CD4-positive, alpha-beta T cell (primary cell): ENCODE data around the gene NPC1. TPM values are rescaled to one million over a fixed set of nuclear protein-coding genes. Genes with fewer than 3 reads are reported as not detected.

Experiments
- ATAC-seq: fragments of 200-7000 bp; cut with Tn5 transposase; one replicate; pipeline ENCODE4 v1.10.0; 2022; ENCODE audit warnings: mild to moderate bottlenecking; ENCODE audit not compliant: poor library complexity
- CTCF ChIA-PET: fragments of 350-600 bp; sonication (Branson Sonifier 250); formaldehyde crosslinking; loops from one replicate; lab custom pipeline; 2021; ENCODE audit warnings: antibody characterized with exemption, inconsistent platforms; lab: Charles Lee
- POLR2A ChIA-PET: fragments of 350-600 bp; sonication (Branson Sonifier 250); formaldehyde crosslinking; loops from one replicate; lab custom pipeline; 2021; ENCODE audit warnings: antibody characterized with exemption, inconsistent platforms; lab: Charles Lee
- DNase-seq, 14 experiments: peaks; one replicate each; pipeline ENCODE4 v3.0.0-alpha.2; 2013 to 2020; ENCODE audit warnings: mixed read lengths in 2 of 14
- H3K27ac ChIP-seq, 2 donors: one replicate each; pipeline versions ENCODE4 v1.5.1 to v1.7.0; 2013; ENCODE audit warnings: low read length in 2 of 2, low read depth in 1 of 2, mild to moderate bottlenecking in 1 of 2
- H3K27me3 ChIP-seq, 2 experiments: 1 replicate in 1 of 2; 2 replicates in 1 of 2; pipeline versions ENCODE4 v1.6.1 to v1.7.0; 2013; ENCODE audit warnings: low read length in 2 of 2, control low read depth in 1 of 2, mild to moderate bottlenecking in 1 of 2, moderate library complexity in 1 of 2; ENCODE audit not compliant: insufficient read depth in 2 of 2, control insufficient read depth in 1 of 2
- H3K36me3 ChIP-seq: one replicate; pipeline ENCODE4 v1.6.1; 2013; ENCODE audit warnings: low read length, control low read depth; ENCODE audit not compliant: insufficient read depth
- H3K4me1 ChIP-seq: one replicate; pipeline ENCODE4 v1.6.1; 2013; ENCODE audit warnings: low read length, control low read depth; ENCODE audit not compliant: insufficient read depth
- H3K4me3 ChIP-seq: one replicate; pipeline ENCODE4 v1.5.1; 2013; ENCODE audit warnings: mild to moderate bottlenecking, low read length, moderate library complexity
- H3K9me3 ChIP-seq, 2 experiments: 1 replicate in 1 of 2; 2 replicates in 1 of 2; pipeline versions ENCODE4 v1.6.1 to v1.7.0; 2013; ENCODE audit warnings: low read length in 2 of 2, mild to moderate bottlenecking in 2 of 2, control low read depth in 1 of 2, moderate library complexity in 1 of 2; ENCODE audit not compliant: control insufficient read depth in 1 of 2, insufficient read depth in 1 of 2
- H3K27ac Mint-ChIP-seq: one replicate; pipeline ENCODE4 v1.8.0; 2020; ENCODE audit warnings: mixed read lengths
- H3K27me3 Mint-ChIP-seq: one replicate; pipeline ENCODE4 v1.8.0; 2021; ENCODE audit warnings: mixed read lengths
- H3K36me3 Mint-ChIP-seq: one replicate; pipeline ENCODE4 v1.8.0; 2021; ENCODE audit warnings: low read depth, mixed read lengths
- H3K4me1 Mint-ChIP-seq: one replicate; pipeline ENCODE4 v1.8.0; 2021; ENCODE audit warnings: low read depth, mixed read lengths
- H3K4me3 Mint-ChIP-seq: one replicate; pipeline ENCODE4 v1.8.0; 2020; ENCODE audit warnings: mild to moderate bottlenecking, mixed read lengths
- H3K9me3 Mint-ChIP-seq: one replicate; pipeline ENCODE4 v1.8.0; 2020; ENCODE audit warnings: mixed read lengths
- CTCF ChIP-seq: fragments of 200-600 bp; IDR thresholded peaks from one replicate; pipeline ENCODE4 v1.8.0; 2022; ENCODE audit warnings: antibody characterized with exemption, mild to moderate bottlenecking
- intact Hi-C, 2 experiments: fragments of 100-400 bp; cut with DNase I in 1 of 2; cut with micrococcal nuclease in 1 of 2; formaldehyde crosslinking; loops; one replicate each; pipeline versions ENCODE4 v1.15.1 to v1.9.0; 2023 to 2025; cut with DNase I, micrococcal nuclease
- total RNA-seq, 174 experiments: library from RNA in 2 of 174; stranded (reverse) in 2 of 174; gene quantifications; one replicate each; pipeline ENCODE4 v1.2.3 and lab custom pipeline; 2021 to 2026

Gene NPC1
- total RNA-seq, 2 experiments from 2014 or later: 17.2 to 17.6 TPM

DNA sequence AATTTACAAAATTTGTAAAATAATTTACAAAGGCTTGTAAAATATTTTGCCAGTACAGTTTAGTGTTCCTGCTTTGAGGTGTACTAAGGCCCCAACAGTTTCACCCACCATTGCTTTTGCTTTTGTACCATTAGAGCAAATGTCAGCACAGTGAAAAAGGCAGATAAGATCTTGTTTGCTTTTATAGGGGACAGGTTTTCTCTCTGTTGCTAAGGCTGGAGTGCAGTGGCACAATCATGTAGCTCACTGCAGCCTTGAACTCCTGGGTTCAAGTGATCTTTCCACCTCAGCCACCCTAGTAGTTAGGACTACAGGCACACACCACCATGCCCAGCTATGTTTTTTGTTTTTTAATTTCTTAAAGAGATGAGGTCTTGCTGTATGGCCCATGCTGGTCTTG lies 19.6 kb upstream of the NPC1 start:
- H3K36me3 Mint-ChIP-seq: no peaks in the 10 kb centered on the region
- Histone ChIP-seq H3K9me3 (no peaks in the 10 kb centered on the region), H3K27ac (no peak overlapping the region), H3K27me3 (peaks cover 0 to 3% of the 10 kb centered on the region in 2 experiments), H3K4me3 (no peak overlapping the region), H3K4me1 (no peaks in the 10 kb centered on the region), H3K36me3 (no peaks in the 10 kb centered on the region)
- ChIA-PET POLR2A (no interaction called here), CTCF (no interaction called here)
- no peak overlapping the region for H3K27ac Mint-ChIP-seq
- intact Hi-C loops: no loop called here
- no peak for TF ChIP-seq CTCF
- H3K4me1 Mint-ChIP-seq: no peaks in the 10 kb centered on the region
- no peak overlapping the region for H3K4me3 Mint-ChIP-seq
- DNase-seq: no peak
- ATAC-seq: no peak
- H3K27me3 Mint-ChIP-seq: peaks cover 4% of the 10 kb centered on the region
- H3K9me3 Mint-ChIP-seq: no peaks in the 10 kb centered on the region

DNA sequence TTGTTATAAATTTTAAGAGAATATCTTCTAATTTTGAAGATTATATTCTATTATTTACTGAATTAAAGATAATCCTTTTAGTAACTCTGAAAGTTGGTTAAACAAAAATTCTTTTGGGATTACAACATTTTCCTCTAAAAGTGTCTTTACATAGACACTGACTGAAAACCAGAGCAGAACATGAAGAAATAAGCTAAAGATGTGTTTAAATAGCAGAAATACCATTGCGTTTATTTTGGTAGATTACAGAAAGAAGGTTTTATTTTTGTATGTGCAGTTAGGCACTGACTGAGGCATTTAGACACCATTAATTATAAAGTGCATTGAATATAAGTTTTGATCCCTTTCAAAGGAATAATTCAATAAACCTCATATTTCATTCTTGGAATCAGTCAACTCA lies 13.5 kb upstream of the NPC1 start:
- intact Hi-C loops: no loop called here
- Histone ChIP-seq H3K4me3 (no peak overlapping the region), H3K27me3 (peaks cover 3 to 4% of the 10 kb centered on the region in 2 experiments), H3K36me3 (no peaks in the 10 kb centered on the region), H3K27ac (no peak overlapping the region), H3K9me3 (no peaks in the 10 kb centered on the region), H3K4me1 (no peaks in the 10 kb centered on the region)
- ATAC-seq (no peak), DNase-seq (no peak)
- POLR2A ChIA-PET: no interaction called here
- H3K4me3 Mint-ChIP-seq: no peak overlapping the region
- H3K9me3 Mint-ChIP-seq: no peaks in the 10 kb centered on the region
- H3K27me3 Mint-ChIP-seq: no peaks in the 10 kb centered on the region
- no peaks in the 10 kb centered on the region for H3K4me1 Mint-ChIP-seq
- no peaks in the 10 kb centered on the region for H3K36me3 Mint-ChIP-seq
- H3K27ac Mint-ChIP-seq: no peak overlapping the region
- CTCF ChIA-PET: no interaction called here
- TF ChIP-seq CTCF: no peak

GRCh38 chr18:23596183-23596582 lies 9.9 kb upstream of the NPC1 start:
- Histone ChIP-seq H3K9me3 (no peaks in the 10 kb centered on the region), H3K4me1 (no peaks in the 10 kb centered on the region), H3K27ac (no peak overlapping the region), H3K36me3 (no peaks in the 10 kb centered on the region), H3K4me3 (no peak overlapping the region), H3K27me3 (peaks cover 3% of the 10 kb centered on the region in 2 experiments)
- no peak overlapping the region for H3K4me3 Mint-ChIP-seq
- ATAC-seq (no peak), DNase-seq (peak in 2 of 14 experiments; percentile 32 to 48)
- intact Hi-C loops: no loop called here
- H3K36me3 Mint-ChIP-seq: no peaks in the 10 kb centered on the region
- POLR2A ChIA-PET: no interaction called here
- no peaks in the 10 kb centered on the region for H3K4me1 Mint-ChIP-seq
- no peaks in the 10 kb centered on the region for H3K9me3 Mint-ChIP-seq
- no peak overlapping the region for H3K27ac Mint-ChIP-seq
- CTCF ChIA-PET: no interaction called here
- no peaks in the 10 kb centered on the region for H3K27me3 Mint-ChIP-seq
- TF ChIP-seq CTCF: no peak
